AG20443 (cell line): Measurements from ENCODE around the gene RNF213.
"Not testable (repeated sequence)": the region's sequence is repeated elsewhere in the genome, so short reads cannot be mapped to it uniquely, and the experiment has no call there.

ENCODE experiments used
- DNase-seq: peaks from one replicate; pipeline ENCODE4 v3.0.0; 2012; ENCODE audit warnings: low spot score, mixed read lengths

RNF213 gene

DNA sequence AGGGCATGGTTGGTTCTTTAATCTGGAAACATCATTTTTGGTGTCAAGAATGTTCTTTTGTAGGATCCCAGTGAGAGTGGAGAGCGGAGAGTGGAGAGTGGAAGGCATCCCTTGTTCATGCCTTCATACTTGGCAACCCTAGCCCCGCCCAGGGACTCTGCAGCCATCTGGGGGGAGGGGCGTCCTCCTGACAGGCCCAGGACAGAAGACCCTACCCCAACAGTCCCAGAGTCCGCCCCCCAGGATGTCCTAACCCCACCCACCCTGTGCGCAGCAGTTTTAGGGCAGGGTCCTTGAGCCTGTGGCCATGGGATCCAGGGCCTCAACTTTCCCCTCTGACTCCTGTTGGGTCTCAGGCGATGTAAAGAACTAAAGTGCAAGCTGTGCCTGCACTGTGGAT, 36.0 kb upstream of the RNF213 start:
- DNase-seq = no peak

GRCh38 chr17:80225230-80225629, 35.4 kb upstream of the RNF213 start:
- no peak for DNase-seq

DNA sequence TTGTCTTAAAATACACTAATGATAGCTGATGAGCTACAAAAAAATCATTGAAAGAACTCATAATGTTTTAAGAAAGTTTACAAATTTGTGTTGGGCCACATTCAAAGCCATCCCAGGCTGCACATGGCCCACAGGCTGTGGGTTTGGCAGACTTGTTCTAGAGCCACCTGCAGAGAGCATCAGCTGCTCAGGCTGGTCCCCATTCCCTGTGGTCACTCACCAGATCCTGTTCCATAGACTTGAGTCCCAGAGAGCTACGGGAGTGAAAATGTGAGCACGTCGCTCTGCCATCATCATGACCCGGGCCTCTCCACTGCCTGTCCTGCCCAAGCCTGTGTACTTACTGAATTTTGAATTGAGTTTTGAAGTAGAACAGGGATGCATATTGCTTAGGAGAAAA, 33.5 kb upstream of the RNF213 start:
- no peak for DNase-seq

GRCh38 chr17:80227666-80228065, 33.0 kb upstream of the RNF213 start:
- DNase-seq = no peak

- DNase-seq = no peak
These were observed 32.2 kb upstream of the RNF213 start for GRCh38 chr17:80228477-80228876.

GRCh38 chr17:80229011-80229410, 31.6 kb upstream of the RNF213 start:
- no peak for DNase-seq

DNA sequence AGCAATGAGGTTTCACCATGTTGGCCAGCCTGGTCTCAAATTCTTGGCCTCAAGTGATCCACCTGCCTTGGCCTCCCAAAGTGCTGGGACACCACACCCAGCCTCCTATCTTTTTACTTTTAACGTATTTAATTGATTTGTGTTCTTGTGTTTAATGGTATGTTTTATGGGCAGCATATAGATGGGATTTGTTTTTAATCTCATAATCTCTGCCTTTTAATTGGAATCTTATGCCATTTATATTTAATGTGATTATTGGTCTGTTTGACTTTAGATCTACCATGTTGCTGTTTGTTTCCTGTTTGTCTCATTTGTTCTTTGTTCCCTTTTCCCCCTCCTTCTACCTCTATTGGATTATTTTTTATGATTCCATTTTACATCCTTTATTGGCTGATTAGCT, 28.2 kb upstream of the RNF213 start:
- no peak for DNase-seq

- no peak for DNase-seq
These were observed 27.4 kb upstream of the RNF213 start for GRCh38 chr17:80233202-80233601.

- DNase-seq = no peak
These were observed 23.7 kb upstream of the RNF213 start for GRCh38 chr17:80236911-80237310.

GRCh38 chr17:80237386-80237785, 23.3 kb upstream of the RNF213 start:
- DNase-seq = no peak

DNA sequence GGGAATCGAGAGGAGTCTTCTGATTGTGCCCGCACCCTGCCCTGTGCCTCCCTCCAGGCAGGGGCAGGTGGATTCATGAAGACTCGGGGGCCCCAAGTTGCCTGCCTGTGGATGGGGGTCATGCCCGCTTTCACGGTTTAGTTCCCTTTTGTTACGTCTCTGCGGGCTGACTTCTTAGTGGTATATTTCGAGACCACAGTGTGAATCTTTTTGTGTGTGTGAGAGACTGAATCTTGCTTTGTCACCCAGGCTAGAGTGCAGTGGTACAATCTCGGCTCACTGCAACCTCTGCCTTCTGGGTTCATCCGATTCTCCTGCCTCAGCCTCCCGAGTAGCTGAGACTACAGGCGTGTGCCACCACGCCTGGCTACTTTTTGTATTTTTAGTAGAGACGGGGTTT, 18.1 kb upstream of the RNF213 start:
- DNase-seq = no peak

DNA sequence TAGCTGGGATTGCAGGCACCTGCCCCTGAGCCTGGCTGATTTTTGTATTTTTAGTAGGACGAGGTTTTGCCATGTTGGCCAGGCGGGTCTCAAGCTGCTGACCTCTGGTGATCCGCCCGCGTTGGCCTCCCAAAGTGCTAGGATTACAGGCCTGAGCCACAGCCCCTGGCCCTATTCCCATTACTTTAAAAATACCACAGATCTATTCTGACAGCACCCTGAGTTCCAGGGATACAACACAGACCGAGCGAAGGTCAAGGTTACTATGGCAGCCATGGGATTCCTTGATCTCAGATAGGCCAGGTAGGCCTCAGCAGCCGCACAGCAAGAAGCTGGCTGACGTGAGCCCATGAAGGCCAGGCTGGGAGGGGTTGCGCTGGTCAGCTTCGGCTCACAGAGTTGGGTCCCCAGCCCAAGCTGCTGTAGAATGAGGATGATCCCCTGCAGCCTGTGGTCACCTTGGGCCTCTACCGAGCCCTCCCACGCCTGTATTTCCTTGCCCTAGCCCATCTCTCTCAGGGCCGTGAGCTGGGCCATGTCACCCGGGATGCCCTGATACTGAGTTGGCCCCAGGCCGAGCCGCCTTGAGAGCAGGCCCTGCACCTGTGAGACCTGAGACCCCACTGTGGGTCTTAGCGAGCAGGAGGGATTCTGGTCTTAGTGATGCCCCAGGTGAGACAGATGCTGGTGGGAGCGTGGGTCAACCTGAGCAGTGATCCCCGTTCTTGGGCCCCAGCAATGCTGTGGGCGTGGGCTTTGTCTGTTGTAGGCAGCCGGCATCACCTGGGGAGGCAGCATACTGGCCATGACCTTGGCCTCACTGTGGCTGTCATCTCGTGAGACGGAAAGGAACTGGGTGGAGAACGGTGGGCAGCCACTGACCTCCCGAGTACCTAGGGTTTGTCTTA, 16.9 kb upstream of the RNF213 start:
- DNase-seq = no peak

DNA sequence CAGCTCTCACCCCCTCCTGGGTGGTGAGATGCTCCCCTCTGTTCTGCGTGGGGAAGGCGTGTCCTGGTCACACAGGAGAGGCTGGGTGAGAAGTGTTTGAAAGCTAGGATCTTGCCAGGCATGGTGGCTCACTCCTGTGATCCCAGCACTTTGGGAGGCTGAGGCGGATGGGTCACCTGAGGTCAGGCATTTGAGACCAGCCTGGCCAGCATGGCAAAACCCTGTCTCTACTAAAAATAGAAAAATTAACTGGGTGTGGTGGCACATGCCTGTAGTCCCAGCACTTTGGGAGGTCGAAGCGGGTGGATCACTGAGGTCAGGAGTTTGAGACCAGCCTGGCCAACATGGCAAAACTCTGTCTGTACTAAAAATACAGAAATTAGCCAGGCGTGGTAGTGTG, 16.2 kb upstream of the RNF213 start:
- DNase-seq = not testable (repeated sequence)

DNA sequence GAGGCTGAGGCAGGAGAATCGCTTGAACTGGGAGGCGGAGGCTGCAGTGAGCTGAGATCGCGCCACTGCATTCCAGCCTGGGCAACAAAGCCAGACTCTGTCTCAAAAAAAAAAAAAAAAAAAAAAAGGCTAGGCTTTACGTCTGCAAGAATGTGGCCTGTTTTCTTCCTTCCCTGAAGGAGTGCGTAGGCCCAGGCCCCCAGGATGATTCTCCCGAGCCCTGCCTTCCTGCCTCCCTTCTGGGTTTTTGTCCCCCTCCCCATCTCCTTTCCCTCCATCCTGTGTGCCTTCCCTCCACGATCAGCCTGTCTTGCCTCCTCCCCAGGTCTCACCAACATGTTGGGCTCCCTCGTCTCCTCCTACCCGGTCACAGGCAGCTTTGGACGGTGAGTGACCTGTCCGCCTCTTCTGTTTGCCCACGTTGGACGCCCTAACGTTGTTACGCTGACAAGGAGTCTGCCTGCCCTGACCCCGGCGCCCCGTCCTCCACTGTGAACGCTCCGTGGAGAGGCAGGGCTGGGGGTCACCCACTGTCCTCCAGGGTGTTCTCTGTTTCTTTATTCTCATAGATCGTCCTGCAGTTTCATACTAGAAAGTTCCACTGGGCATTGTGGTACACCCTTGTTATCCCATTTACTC, 15.7 kb upstream of the RNF213 start:
- no peak for DNase-seq

- no peak for DNase-seq
These were observed 14.9 kb upstream of the RNF213 start for GRCh38 chr17:80245566-80246265.

DNA sequence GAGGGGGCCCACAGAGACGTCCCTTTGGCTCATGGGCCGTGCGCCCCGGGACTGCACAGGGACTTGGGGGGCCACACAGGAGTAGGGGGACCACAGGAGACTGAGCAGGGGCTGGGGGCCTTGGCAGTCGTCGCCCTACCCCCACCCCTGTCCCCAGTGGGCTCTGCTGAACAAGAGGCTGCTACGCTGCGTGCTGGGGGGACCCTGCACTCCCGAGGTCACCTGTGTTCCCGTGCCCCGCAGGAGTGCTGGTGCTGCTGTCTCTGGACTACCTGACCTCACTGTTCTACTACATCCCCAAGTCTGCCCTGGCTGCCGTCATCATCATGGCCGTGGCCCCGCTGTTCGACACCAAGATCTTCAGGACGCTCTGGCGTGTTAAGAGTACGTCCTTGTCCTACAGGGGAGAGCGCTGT, 14.4 kb upstream of the RNF213 start:
- no peak for DNase-seq

- no peak for DNase-seq
These were observed 13.9 kb upstream of the RNF213 start for GRCh38 chr17:80246726-80247125.

DNA sequence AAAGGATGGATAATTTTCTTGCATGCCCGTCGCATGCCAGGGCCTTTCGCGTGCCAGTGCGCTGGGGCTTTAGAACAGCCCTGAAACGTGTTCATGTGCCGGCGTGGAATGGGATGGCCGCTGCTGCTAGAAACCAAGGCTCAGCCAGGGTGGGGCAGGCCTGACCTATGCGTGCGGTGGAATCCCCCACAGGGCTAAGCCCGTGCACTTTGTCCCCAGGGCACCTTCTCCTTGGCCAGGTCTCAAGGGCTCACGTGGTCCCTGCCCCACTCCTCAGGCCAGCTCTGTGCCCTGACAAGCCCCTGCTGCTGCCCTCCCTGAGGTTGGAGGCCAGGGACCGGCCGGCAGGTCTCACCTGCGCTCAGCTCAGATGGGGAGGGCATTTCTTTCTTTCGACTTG, 13.1 kb upstream of the RNF213 start:
- DNase-seq = no peak

- DNase-seq = no peak
These were observed 12.4 kb upstream of the RNF213 start for GRCh38 chr17:80248001-80248893.

DNA sequence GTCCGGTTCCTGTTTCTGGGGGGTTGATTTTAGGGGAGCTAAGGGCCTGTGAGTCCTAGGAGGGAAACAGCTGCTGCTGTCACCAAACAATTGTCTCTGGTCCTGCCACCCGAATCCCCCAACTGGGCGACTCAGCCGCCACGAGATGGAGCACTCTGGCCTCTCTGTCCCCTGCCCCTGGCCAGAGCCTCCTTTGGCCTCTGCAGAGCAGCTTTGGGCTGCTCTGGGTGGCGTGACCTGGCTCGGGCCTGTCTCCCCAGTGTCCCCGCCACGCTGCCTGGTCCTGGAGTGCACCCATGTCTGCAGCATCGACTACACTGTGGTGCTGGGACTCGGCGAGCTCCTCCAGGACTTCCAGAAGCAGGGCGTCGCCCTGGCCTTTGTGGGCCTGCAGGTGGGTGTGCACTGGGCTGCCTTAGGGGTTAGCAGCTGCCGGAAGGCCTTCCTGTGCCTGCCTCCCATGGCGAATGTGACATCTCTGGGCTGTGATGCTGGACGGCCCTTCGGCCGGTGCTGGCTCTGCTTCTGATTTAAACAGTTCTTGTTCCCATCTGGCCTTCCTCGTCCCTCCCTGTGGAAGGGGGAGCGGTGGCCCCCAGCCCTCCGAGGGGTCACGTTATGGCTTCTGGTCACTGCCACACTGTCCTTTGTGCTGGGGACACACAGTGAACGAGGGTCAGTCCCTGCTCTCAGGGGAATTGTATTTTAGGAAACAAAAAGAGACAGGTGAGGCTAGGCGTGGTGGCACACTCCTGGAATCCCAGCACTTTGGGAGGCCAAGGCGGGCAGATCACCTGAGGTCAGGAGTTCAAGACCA, 11.6 kb upstream of the RNF213 start:
- no peak for DNase-seq

- no peak for DNase-seq
These were observed 8.7 kb upstream of the RNF213 start for GRCh38 chr17:80251966-80252365.
